ENCODE results near the gene CDY2A.
"Not testable (repeated sequence)": the region's sequence is repeated elsewhere in the genome, so short reads cannot be mapped to it uniquely, and the experiment has no call there.

The CDY2A gene, protein sequence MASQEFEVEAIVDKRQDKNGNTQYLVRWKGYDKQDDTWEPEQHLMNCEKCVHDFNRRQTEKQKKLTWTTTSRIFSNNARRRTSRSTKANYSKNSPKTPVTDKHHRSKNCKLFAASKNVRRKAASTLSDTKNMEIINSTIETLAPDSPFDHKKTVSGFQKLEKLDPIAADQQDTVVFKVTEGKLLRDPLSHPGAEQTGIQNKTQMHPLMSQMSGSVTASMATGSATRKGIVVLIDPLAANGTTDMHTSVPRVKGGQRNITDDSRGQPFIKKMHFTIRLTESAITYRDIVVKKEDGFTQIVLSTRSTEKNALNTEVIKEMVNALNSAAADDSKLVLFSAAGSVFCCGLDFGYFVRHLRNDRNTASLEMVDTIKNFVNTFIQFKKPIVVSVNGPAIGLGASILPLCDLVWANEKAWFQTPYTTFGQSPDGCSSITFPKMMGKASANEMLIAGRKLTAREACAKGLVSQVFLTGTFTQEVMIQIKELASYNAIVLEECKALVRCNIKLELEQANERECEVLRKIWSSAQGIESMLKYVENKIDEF
- long read RNA-seq, result 0 reads

DNA sequence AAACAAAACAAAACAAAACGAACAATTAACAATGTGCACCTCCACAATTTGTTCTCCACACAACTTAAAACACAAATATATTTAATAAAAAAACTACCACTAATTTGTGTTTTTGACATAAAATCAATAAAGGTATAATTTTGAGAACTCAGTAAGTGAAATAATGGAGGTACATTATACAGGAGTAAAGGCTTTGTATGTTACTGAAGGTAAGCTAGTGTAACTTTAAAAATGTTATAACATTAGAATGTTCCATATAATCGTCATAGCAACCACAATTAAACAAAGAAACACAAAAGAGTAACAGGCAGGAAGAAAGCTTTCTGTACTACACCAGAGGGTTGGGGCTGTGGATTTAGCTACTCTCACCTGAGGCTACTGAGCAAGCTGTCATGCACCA lies at the start of gene CDY2A:
Gene CDY2A, plus strand, starts transcription at position 301 of the 400 bp plus-strand sequence. CDS start 328 bp downstream, outside the sequence.
- DNase-seq (ENCODE audit: low read depth in 1 of 2, low spot score in 1 of 2); H3K4me3 ChIP-seq (replicated peaks; ENCODE audit: insufficient read depth, low read length); H3K27me3 ChIP-seq (ENCODE audit: insufficient read depth, poor library complexity, severe bottlenecking); H3K27ac ChIP-seq (replicated peaks): not testable (repeated sequence)

DNA sequence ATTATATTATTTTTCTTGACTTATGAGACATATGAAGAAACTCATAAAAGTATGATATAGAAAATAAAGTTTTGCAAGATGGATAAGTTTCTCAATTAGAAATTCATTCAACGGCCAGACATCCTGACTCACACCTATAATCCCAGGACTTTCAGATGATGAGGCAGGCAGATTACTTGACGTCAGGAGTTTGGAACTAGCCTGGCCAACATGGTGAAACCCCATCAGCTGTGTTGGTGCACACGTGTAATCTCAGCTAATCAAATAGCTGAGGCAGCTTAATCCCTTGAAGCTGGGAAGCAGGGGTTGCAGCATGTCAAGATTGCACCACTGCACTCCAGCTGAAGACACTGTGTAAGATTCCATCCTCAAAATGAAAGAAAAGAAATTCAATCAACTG lies 28.0 kb upstream of the CDY2A start:
- H3K27me3 ChIP-seq (ENCODE audit: insufficient read depth, poor library complexity, severe bottlenecking); DNase-seq (ENCODE audit: low read depth in 1 of 2, low spot score in 1 of 2); H3K27ac ChIP-seq (replicated peaks); H3K4me3 ChIP-seq (replicated peaks; ENCODE audit: insufficient read depth, low read length): not testable (repeated sequence)

- not testable (repeated sequence) for DNase-seq (ENCODE audit: low read depth in 1 of 2, low spot score in 1 of 2); H3K27me3 ChIP-seq (ENCODE audit: insufficient read depth, poor library complexity, severe bottlenecking); H3K27ac ChIP-seq (replicated peaks); H3K4me3 ChIP-seq (replicated peaks; ENCODE audit: insufficient read depth, low read length)
These were observed 27.3 kb upstream of the CDY2A start for GRCh38 chrY:17998266-17998665.

- DNase-seq (ENCODE audit: low read depth in 1 of 2, low spot score in 1 of 2); H3K4me3 ChIP-seq (replicated peaks; ENCODE audit: insufficient read depth, low read length); H3K27me3 ChIP-seq (ENCODE audit: insufficient read depth, poor library complexity, severe bottlenecking); H3K27ac ChIP-seq (replicated peaks): not testable (repeated sequence)
These were observed 1.7 kb upstream of the CDY2A start for GRCh38 chrY:18023897-18024296.

DNA sequence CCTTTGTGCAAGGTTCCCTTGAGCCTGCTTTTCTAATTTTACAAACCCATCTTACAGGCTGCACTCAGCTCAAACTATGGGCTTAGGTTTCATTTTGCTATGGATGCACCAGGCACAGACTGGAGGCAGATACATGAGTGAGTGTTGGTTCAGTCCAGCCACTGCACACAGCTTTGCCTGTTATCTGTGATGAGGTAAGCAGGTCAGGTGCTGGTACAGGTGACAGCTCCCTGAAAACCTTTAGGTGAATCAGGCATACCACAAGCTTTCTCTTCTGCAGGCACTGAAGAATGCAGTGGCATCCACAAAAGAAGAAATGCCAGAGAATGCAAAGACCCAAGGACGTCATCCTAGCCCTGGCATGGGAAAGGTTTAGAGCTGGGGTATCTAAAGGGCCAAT lies 3.3 kb downstream of the CDY2A start:
- H3K27ac ChIP-seq (replicated peaks); H3K27me3 ChIP-seq (ENCODE audit: insufficient read depth, poor library complexity, severe bottlenecking); DNase-seq (ENCODE audit: low read depth in 1 of 2, low spot score in 1 of 2); H3K4me3 ChIP-seq (replicated peaks; ENCODE audit: insufficient read depth, low read length): not testable (repeated sequence)

GRCh38 chrY:18030178-18030577 lies 4.6 kb downstream of the CDY2A start:
- H3K4me3 ChIP-seq (replicated peaks; ENCODE audit: insufficient read depth, low read length); DNase-seq (ENCODE audit: low read depth in 1 of 2, low spot score in 1 of 2); H3K27ac ChIP-seq (replicated peaks); H3K27me3 ChIP-seq (ENCODE audit: insufficient read depth, poor library complexity, severe bottlenecking): not testable (repeated sequence)

- not testable (repeated sequence) for H3K27ac ChIP-seq (replicated peaks); H3K4me3 ChIP-seq (replicated peaks; ENCODE audit: insufficient read depth, low read length); H3K27me3 ChIP-seq (ENCODE audit: insufficient read depth, poor library complexity, severe bottlenecking); DNase-seq (ENCODE audit: low read depth in 1 of 2, low spot score in 1 of 2)
These were observed 8.7 kb downstream of the CDY2A start for GRCh38 chrY:18034100-18034814.

- not testable (repeated sequence) for H3K4me3 ChIP-seq (replicated peaks; ENCODE audit: insufficient read depth, low read length); H3K27me3 ChIP-seq (ENCODE audit: insufficient read depth, poor library complexity, severe bottlenecking); DNase-seq (ENCODE audit: low read depth in 1 of 2, low spot score in 1 of 2); H3K27ac ChIP-seq (replicated peaks)
These were observed 9.3 kb downstream of the CDY2A start for GRCh38 chrY:18034864-18035263.

DNA sequence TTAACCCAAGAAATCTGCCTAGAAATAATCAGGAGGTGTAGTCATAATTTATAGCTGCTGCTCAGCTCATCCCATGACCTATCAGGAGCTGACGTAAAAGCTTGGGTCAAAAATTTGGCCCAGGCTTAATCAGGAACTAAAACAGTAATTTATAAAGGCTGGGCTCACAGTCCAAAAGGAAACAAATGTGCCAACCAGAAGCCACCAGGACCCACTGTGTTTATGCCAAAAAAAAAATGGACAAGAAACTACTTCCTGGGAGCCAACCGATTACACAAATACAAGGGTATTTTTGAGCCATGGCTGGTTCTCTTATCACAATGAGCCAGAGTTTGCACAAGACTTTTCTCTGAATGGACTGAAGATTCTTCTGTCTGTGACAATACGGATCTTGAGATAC lies 19.4 kb downstream of the CDY2A start:
- H3K27ac ChIP-seq (replicated peaks); H3K4me3 ChIP-seq (replicated peaks; ENCODE audit: insufficient read depth, low read length); DNase-seq (ENCODE audit: low read depth in 1 of 2, low spot score in 1 of 2); H3K27me3 ChIP-seq (ENCODE audit: insufficient read depth, poor library complexity, severe bottlenecking): not testable (repeated sequence)

- not testable (repeated sequence) for H3K27ac ChIP-seq (replicated peaks); DNase-seq (ENCODE audit: low read depth in 1 of 2, low spot score in 1 of 2); H3K4me3 ChIP-seq (replicated peaks; ENCODE audit: insufficient read depth, low read length); H3K27me3 ChIP-seq (ENCODE audit: insufficient read depth, poor library complexity, severe bottlenecking)
These were observed 22.8 kb downstream of the CDY2A start for GRCh38 chrY:18048149-18049040.

GRCh38 chrY:18049061-18049460 lies 23.5 kb downstream of the CDY2A start:
- H3K27me3 ChIP-seq (ENCODE audit: insufficient read depth, poor library complexity, severe bottlenecking); DNase-seq (ENCODE audit: low read depth in 1 of 2, low spot score in 1 of 2); H3K4me3 ChIP-seq (replicated peaks; ENCODE audit: insufficient read depth, low read length); H3K27ac ChIP-seq (replicated peaks): not testable (repeated sequence)

- not testable (repeated sequence) for DNase-seq (ENCODE audit: low read depth in 1 of 2, low spot score in 1 of 2); H3K4me3 ChIP-seq (replicated peaks; ENCODE audit: insufficient read depth, low read length); H3K27me3 ChIP-seq (ENCODE audit: insufficient read depth, poor library complexity, severe bottlenecking); H3K27ac ChIP-seq (replicated peaks)
These were observed 30.9 kb downstream of the CDY2A start for GRCh38 chrY:18056473-18056872.

- not testable (repeated sequence) for H3K27me3 ChIP-seq (ENCODE audit: insufficient read depth, poor library complexity, severe bottlenecking); H3K27ac ChIP-seq (replicated peaks); H3K4me3 ChIP-seq (replicated peaks; ENCODE audit: insufficient read depth, low read length); DNase-seq (ENCODE audit: low read depth in 1 of 2, low spot score in 1 of 2)
These were observed 47.9 kb downstream of the CDY2A start for GRCh38 chrY:18073464-18073863.
